HCEC 1CT (cell line): ENCODE data around the gene VPS37B.
A peak's percentile ranks its signal among the peaks of the same experiment; 100 is the strongest.

ENCODE experiments used
- DNase-seq: peaks from one replicate; pipeline ENCODE4 v3.0.0-alpha.2; 2017

VPS37B gene, protein sequence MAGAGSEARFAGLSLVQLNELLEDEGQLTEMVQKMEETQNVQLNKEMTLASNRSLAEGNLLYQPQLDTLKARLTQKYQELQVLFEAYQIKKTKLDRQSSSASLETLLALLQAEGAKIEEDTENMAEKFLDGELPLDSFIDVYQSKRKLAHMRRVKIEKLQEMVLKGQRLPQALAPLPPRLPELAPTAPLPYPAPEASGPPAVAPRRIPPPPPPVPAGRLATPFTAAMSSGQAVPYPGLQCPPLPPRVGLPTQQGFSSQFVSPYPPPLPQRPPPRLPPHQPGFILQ

DNA sequence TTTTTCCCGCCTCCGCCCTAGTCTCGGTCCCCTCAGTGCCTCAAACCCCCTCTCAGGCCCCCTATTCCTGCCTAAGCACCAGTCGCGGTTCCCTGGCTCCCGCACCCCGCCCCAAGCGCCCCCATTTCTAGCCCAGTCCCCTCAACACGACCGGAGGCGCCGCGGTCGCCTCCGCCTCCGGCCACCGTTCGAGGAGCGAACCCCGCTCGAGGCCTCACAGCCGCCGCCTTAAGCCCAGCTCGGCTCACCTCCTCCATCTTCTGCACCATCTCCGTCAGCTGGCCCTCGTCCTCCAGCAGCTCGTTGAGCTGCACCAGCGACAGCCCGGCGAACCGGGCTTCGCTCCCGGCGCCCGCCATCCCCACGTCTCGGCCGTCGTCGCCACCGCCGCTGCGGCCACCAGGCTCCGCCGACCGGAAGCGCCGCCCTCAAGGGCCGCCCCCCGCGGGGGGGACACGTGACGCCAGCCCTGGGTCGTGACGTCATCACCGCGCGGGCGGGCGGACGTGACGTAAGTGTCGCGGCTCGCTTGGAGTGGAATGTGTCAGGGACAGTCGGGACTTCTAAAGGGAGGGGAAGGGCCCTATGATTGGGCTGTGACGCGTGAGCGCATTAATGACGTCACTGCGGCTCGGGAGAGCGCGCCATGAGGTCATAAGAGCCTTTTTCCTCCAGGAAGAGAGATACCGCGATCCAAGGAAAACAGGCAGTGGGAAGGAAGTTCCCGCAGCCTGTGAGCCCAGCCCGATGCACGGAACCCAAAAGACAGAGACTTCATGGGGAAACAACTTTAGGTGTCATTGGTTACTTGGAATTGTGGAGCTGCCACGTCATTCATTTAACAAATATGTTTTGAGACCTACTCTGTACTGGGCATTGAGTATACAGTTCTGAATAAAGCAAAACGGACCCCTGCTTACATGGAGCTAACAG lies at the start of gene VPS37B:
Gene VPS37B, minus strand, starts transcription at position 421 of the 933 bp plus-strand sequence. Its CDS starts 62 bp downstream, at position 359.
- DNase-seq: peak; percentile 78

DNA sequence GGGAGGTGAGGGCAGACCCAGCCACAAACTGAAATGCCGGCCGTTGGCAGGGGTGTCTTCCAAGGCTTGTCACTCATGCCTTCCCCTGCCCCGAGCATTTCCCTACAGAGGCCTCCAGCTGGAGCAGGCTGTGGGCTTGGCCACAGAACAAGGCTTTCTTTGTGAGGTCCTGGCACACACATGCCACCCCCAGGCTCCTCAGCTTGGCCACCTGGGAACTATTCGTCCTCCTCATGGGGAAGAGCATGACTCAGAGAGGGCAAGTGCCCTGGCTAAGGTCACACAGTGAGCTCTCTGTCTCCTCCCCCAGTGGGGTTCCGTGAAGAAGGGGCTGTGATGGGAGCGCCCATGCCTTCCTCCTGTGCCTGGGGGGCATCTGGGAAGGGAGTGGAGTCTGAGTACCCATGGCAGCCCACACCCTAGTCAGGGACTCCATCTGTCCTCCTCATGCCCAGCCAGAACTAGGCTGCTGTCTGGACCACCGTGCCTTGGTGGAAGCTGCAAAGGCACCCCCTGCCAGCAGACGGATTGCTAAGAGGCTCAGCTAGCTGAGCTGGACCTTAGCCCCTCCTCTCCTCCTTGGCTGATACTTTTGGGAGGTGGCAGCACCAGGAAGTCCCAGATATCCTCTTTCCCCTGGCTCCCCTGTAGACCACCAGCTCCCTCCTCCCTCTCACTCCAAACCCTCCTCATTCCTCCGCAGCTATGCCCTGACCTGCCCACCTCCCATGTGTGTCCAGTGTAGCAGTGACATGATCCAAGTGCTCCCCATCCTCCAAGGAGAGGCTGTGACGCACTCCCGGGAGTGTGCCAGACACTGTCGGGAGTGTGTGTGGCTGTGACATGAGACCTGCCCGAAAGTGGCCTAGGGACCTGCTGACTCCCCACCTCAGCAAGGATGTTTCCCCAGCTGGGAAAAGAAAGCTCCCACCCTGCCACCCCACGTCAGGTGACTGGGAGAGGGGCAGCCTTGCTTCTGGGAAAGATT lies 49.0 kb upstream of the VPS37B start:
- peak; percentile 22 for DNase-seq

DNA sequence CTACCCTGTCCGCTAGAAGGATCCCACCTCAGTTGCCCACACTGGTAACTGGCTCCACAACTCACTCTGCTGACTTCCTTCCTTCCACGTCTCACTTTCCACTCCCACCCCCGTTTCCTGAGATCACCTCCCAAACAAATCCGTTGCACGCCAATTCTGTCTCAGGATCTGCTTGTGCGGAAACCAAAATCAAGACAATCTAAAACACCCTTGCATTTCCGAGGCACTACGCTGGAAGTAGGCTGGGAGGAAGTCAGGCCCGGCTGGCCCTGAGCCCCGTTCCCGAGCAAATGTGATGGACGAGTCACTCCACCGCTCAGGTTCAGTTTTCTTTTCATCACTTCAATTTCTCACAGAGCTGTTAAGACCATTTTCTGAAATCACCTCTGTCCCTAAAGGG lies 47.3 kb upstream of the VPS37B start:
- DNase-seq: no peak

DNA sequence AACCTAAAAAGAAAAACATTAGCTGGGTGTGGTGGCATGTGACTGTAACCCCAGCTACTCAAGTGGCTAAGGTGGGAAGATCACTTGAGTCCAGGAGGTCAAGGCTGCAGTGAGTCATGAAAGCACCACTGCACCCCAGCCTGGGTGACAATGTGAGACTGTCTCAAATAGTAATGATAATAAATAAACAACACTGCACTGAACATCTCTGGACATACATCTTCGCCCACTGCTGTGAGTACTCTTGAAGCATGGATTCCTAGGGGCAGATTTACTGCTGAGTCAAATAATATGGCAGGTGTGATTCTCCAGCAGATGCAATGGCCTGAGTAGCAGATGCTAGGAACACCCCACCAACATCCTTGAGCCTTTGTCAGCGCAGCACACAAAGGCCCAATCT lies 46.7 kb upstream of the VPS37B start:
- peak; percentile 20 for DNase-seq

DNA sequence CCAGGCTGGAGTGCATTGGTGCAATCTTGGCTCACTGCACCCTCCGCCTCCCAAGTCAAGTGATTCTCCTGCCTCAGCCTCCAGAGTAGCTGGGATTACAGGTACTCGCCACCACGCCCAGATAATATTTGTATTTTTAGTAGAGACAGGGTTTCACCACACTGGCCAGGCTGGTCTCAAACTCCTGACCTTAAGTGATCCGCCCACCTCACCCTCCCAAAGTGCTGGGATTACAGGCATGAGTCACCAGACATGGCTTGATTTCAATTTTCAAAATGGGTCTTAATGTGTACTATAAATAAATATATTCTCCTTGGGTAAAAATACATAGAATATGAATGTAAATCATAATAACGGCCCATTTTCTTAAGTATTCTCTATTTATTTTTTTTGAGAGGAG lies 45.4 kb upstream of the VPS37B start:
- DNase-seq: peak; percentile 58

DNA sequence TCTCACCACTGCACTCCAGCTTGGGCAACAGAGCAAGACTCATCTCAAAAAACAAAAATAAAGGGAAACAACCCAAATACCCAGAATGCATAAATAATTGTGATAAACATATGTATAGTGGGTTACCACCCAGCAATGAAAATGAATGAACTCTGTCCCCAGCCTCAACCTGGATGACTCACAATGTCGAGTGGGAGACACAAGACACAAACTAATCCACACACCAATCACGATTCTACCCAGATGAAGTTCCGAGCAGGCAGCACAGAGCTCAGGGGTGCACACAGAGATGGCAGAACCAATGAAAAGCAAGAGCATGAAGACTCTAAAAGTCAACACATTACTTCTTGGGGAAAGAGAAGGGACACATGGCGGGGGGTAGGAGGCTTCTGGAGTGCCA lies 43.2 kb upstream of the VPS37B start:
- no peak for DNase-seq

DNA sequence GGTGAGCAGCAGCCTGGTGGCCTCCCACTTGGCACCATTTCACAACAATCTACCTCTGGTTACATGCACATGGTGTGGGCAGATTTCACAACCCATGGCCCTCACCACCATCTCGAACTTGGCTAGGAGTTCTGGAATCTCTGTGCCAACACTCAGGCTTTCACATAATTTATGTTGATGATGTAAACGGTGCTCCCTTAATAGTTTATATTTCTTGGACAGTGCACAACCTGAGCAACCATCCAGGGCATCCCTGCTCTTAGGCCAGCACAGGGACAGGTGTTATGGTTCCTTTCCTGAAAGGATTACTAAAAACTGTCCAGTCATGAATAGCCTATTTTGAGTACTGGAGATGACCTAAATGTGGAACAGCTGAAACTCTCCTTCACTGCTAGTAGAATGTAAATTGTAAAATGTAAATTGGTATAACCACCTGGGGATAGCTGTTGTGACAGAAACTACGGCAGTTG lies 41.7 kb upstream of the VPS37B start:
- DNase-seq: no peak

DNA sequence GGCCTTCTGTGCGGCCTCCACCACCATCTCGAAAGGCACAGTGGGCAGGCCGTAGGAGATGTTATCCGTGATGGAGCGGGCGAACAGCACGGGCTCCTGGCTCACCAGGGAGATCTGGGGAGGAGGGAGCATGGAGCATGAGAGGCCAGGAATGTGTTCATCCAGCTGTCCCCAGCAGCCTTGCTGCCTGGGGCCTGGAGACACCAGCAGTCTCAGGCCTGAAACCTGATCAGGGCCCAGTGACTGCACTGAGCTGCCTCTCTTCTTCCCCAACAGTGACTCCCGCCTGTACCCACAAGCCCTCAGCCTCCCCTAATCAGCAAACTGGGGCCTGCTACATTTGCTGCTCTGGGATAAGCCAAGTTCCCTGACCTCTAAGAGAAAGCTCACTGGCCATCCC lies 39.4 kb upstream of the VPS37B start:
- no peak for DNase-seq

DNA sequence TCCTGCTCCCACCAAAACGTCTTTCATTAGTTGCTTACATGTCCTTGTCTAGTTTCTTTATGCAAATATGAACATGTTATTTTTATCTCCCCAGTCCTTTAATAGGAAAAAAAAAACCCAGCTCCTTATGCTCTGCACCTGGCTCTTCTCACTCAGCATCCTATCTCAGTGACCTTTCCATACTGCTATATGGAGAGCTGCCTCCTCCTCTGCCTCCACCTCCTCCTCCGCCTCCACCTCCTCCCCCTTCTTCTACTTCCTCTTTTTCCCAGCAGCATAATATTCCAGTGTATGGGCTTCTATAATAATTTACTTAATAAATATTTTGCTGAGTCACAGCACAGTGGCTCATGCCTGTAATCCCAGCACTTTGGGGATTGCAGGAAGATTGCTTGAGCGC lies 38.8 kb upstream of the VPS37B start:
- no peak for DNase-seq

DNA sequence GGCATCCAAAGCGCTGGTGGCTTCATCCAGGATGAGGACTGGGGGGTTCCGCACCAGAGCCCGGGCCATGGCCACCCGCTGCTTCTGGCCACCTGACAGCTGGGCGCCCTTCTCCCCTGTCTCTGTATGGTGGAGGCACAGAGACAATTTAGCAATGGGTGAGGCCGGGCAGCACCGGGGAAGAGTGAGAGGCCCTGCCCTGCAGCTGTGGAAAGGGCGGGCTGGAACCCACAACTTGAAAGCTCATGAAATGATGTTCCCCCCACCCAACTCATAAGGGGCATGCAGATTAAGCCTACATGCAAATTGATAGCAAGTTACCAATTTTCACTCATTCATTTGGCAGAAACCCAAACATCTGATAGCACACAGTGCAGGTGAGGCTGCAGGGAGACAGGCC lies 36.3 kb upstream of the VPS37B start:
- DNase-seq: no peak

DNA sequence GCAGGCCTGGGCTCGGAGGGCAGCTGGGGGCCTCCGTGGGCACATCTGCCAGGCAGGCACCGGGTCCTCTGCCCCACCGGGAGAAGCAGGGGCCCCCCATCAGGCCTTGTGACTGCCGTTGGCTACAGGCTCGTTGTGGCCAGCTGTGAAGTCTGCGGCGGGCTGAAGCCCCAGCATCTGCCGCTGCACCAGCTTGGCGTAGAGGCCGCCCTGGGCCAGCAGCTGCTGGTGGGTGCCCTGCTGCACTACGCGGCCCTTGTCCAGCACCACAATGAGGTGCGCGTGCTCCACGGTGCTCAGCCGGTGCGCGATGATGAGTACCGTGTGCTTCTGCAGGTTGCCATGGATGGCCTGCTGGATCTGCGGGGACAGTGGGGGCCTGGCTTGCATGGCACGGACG lies 33.9 kb upstream of the VPS37B start:
- DNase-seq: no peak

DNA sequence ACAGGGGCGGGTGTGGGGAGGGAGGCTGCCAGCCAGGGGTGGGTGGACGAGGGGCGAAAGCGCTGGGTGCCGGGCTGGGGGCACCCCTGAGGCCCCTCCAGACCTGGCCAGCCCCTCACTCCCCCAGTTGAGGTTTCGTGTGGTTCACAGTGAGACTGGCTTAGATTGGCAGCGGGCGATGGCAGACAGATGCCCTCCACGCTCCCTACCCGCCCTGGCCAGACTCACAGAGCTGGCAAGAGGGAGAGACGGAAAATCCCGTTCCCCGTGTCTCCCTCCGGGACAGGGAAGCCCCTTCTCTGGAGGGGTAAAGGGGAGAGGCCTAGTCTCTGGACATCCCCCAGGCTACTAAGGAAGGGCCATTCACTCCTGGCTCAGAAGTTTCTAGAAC lies 33.2 kb upstream of the VPS37B start:
- DNase-seq: no peak

DNA sequence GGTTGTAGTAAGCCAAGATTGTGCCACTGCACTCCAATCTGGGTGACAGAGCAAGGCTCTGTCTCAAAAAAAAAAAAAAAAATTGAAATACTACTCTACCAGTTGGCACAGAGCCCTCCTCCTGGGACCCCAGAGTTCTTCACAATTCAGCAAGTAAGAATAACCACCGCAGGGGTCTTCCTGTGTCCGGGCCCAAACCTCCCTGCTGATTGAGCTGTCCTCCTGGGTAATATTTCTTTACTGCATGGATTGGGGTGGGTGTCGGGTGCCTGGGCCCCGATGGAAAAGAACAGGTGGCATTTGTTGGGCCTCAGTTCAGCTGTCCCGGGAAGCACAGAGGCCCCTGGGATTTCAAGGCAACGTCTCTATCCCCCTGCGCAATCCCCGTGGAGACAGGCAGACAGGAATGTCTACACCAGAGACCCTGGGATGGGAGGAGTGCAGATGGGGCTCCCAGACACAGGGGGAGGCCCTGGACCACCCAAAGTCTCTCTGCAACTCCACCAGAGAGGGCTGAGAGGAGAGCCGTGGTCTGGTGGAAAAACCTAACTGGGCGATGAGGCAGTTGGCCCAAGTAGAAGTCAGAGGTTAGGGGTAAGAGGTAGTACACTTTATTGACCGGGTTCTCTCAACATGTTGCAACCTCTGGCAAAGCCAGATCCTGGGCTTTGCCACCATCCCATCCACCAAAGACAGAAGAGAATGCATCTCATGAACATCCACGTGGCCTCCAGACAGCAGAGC lies 32.7 kb upstream of the VPS37B start:
- no peak for DNase-seq

DNA sequence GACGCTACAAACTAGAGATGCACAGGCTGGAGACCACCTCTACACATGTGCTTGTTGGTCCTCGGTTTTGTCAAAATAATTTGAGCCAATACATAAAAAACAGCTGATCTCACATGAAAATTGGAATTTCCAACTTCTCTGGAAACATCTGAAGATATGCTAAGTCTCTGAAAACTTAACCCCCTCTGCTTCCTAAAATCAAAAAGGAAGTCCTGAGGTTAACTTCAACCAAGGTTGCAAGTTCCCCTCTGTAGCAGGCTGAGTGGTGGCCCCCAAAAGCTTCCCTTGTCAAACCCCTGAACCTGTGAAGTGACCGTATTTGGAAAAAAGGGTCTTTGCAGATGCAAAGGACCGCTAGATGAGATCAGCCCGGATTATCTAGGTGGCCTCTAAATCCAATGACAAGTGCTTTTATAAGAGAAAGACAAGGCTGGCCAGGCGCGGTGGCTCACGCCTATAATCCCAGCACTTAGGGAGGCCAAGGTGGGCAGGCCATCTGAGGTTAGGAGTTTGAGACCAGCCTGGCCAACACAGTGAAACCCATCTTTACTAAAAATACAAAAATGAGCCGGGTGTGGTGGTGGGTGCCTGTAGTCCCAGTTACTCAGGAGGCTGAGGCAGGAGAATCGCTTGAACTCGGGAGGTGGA lies 32.0 kb upstream of the VPS37B start:
- DNase-seq: no peak

DNA sequence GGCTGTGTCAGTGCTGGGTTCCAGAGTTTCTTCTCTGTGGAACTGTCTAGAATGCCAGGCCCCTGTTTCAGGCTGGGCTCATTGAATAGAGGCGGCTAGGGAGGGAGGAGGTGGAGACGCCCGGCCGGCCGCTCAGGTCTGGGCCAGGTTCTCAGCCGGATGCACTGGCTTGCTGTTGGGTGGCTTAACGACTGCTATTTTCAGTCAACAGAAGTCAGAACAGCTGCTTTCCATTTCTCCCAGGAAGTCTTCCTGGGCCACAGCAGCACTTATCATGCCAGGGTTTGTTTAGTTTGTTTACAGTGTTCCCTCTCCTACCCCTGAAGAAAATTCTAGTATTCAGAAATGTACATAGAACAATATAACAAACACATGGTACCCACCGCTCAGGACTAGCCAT lies 26.0 kb upstream of the VPS37B start:
- no peak for DNase-seq

DNA sequence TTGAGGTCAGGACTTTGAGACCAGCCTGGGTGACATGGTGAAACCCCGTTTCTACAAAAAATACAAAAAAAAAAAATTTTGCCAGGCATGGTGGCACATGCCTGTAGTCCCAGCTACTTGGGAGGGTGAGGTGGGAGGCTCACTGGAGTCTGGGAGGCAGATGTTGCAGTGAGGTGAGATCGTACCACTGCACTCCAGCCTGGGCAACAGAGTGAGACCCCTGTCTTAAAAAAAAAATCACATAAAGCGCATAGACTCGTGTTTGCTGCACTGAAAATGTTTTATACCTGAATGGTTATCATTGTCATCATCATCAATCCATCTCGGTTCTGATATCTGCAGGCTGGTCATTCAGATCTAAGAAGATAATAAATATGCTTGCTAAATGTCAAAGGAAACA lies 24.8 kb upstream of the VPS37B start:
- DNase-seq: no peak

DNA sequence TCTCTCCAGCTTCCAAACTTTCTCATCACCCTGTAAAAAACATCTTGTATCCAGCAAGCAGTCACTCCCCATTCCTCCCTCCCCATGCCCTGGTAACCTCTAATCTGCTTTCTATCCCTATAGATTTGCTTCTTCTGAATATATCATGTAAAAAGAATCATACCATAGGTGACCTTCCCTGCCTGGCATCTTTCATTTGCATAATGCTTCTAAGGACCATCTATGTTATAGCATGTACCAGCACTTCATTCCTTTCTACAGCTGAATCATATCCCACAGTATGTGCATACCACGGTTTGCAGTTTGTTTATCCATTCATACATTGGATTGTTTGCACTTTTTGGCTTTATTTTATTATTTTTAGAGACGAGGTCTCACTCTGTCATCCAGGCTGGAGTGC lies 22.9 kb upstream of the VPS37B start:
- peak; percentile 30 for DNase-seq

DNA sequence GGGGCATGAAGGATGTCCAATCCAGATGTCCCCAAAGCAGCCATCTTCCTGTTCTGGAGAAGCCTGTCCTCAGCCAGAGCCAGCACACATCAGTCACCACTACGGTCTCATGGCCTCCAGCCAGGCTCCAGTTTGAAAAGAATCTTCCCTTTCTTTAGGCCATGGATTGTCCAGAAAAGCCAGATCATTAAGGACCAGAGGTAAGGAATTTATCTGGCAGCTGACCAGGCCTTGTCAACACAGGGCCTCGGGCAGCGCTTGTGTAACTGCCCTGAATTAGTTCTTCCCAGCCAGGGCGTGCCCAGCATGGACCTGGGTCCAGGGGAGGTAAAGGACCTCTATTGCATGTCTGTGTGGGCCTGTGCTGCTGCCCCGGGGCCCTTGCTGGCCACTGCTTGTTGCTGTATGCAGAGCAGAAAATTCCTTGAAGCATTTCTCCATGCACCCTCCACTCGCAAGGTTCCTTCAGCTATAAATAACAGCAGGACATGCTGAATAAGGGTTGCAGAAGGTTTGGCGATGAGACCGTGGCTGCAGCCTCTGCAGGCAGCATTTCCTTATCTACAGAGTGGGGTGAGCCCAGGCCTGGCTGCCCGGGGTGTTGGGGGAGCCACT lies 21.7 kb upstream of the VPS37B start:
- DNase-seq: peak; percentile 24

DNA sequence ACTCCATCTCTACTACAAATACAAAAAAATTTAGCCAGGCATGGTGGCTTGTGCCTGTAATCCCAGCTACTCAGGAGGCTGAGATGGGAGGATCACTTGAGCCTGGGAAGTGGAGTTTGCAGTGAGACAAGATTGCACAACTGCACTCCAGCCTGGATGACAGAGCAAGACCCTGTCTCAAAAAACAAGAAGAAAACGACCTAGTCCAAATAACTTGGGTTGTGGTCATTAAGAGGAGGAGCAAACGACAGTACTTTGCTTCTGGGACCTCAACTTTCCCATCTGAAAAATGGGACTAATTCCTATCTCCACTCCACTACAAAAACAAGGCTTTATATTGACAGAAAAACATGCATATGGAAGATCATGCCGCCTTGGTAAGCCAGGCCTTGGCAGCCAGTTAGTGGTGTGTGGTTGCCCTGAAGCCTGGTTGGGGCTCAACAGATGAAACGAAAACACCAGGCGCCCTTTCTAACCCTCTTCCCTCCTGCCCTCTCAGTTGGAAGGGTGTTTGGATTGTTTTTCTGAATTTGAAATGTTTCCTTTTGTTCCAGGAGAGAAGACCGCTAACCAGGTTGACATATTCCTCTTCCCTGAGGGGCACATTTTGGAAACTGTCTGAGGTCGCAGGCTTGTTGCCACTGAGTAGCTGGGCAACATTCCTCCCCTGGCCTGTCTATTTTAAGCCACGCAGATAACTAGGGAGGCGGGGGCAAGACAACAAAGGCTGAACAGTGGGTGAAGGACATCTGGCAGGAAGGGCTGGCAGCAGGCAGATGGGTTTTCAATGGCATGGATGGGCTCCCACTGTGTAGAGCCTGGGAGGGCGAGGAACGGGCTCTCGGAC lies 13.7 kb upstream of the VPS37B start:
- no peak for DNase-seq

DNA sequence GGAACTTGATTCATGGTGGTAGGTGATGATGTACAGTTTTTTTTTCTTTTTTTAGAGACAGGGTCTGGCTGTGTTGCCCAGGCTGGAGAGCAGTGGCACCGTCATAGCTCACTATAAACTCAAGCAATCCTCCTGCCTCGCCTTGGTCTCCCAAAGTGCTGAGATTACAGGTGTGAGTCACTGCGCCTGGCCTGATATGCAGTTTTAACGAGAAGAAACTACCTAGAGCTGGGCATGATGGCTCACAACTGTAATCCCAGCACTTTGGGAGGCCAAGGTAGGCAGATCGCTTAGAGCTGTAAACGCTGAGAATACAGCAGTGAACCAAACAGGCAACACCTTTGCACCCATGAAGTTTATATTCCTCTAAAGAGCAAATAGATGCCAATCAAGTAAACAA lies 13.0 kb upstream of the VPS37B start:
- no peak for DNase-seq
